Memory B cell (primary cell): ENCODE data around the gene IKBKG.
"Not testable (repeated sequence)": the region's sequence is repeated elsewhere in the genome, so short reads cannot be mapped to it uniquely, and the experiment has no call there.

Experiments used
- ATAC-seq: fragments of 150-1000 bp; cut with Tn5 transposase; 2 replicates; pipeline ENCODE4 v1.10.0; 2021; ENCODE audit warnings: low read depth, mild to moderate bottlenecking, moderate library complexity
- DNase-seq, 2 donors: peaks; one replicate each; pipeline ENCODE4 v3.0.0; 2022; ENCODE audit warnings: low spot score in 2 of 2
- H3K27ac Mint-ChIP-seq: one replicate; pipeline ENCODE4 v1.8.0; 2022; ENCODE audit warnings: mild to moderate bottlenecking, moderate library complexity, mixed read lengths
- H3K27me3 Mint-ChIP-seq: one replicate; pipeline ENCODE4 v1.8.0; 2022; ENCODE audit warnings: mixed read lengths
- H3K36me3 Mint-ChIP-seq: one replicate; pipeline ENCODE4 v1.8.0; 2022; ENCODE audit warnings: mild to moderate bottlenecking, mixed read lengths
- H3K4me1 Mint-ChIP-seq: one replicate; pipeline ENCODE4 v1.8.0; 2022; ENCODE audit warnings: mixed read lengths
- H3K4me3 Mint-ChIP-seq: one replicate; pipeline ENCODE4 v1.8.0; 2022; ENCODE audit warnings: mild to moderate bottlenecking, moderate library complexity, mixed read lengths
- H3K9me3 Mint-ChIP-seq: one replicate; pipeline ENCODE4 v1.8.0; 2022; ENCODE audit warnings: mixed read lengths

IKBKG gene

DNA sequence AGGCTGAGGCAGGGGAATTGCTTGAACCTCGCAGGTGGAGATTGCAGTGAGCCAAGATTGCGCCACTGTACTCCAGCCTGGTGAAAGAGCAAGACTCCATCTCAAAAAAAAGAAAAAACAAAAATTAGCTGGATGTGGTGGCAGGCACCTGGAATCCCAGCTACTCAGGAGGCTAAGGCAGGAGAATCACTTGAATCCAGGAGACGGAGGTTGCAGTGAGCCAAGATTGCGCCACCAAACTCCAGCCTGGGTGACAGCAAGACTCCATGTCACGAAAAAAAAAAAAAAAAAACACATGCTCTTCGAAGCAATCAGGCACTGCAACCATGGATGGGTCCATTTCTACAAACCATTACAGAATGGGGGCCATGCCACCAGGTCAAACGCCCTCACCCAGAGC lies 7.1 kb upstream of the IKBKG start:
- not testable (repeated sequence) for H3K4me1 Mint-ChIP-seq

GRCh38 chrX:154540897-154541535 lies 6.4 kb upstream of the IKBKG start:
- no peak overlapping the region for H3K27ac Mint-ChIP-seq

More for the DNA sequence above, 7.1 kb upstream of the IKBKG start:
- H3K36me3 Mint-ChIP-seq, H3K27me3 Mint-ChIP-seq, H3K9me3 Mint-ChIP-seq, ATAC-seq, H3K4me3 Mint-ChIP-seq, DNase-seq, H3K27ac Mint-ChIP-seq: not testable (repeated sequence)

DNA sequence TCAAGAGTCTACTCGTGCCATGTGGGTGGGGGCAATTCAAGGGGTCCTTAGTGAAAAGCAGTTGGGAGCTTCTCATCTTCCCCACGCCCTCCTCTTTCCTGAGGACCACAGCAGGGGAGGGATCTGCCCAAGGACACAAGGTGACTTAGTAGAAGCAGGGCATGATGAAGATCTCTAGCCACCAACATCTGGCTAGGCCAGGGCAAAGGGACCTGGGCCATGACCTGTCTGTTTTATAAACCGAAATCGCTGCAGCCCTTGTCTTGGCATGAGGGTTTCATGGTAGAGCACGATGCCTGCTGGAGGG lies 5.9 kb upstream of the IKBKG start:
- no peaks in the 10 kb centered on the region for H3K36me3 Mint-ChIP-seq
- H3K4me3 Mint-ChIP-seq, result no peak overlapping the region
- peaks cover 7% of the 10 kb centered on the region for H3K4me1 Mint-ChIP-seq
- no peaks in the 10 kb centered on the region for H3K9me3 Mint-ChIP-seq
- DNase-seq (no peak), ATAC-seq (no peak)
- H3K27ac Mint-ChIP-seq, result no peak overlapping the region
- H3K27me3 Mint-ChIP-seq, result no peaks in the 10 kb centered on the region

More at GRCh38 chrX:154540897-154541535, 6.4 kb upstream of the IKBKG start:
- Mint-ChIP-seq H3K4me1 (peaks cover 7% of the 10 kb centered on the region), H3K27me3 (no peaks in the 10 kb centered on the region), H3K36me3 (no peaks in the 10 kb centered on the region), H3K9me3 (no peaks in the 10 kb centered on the region), H3K4me3 (no peak overlapping the region)
- ATAC-seq (no peak), DNase-seq (no peak)

GRCh38 chrX:154541896-154542722 lies 5.3 kb upstream of the IKBKG start:
- Mint-ChIP-seq H3K4me3 (no peak overlapping the region), H3K27ac (peak overlapping the region; percentile 85), H3K4me1 (peaks cover 7% of the 10 kb centered on the region), H3K36me3 (no peaks in the 10 kb centered on the region), H3K27me3 (no peaks in the 10 kb centered on the region), H3K9me3 (no peaks in the 10 kb centered on the region)
- DNase-seq (no peak), ATAC-seq (no peak)

DNA sequence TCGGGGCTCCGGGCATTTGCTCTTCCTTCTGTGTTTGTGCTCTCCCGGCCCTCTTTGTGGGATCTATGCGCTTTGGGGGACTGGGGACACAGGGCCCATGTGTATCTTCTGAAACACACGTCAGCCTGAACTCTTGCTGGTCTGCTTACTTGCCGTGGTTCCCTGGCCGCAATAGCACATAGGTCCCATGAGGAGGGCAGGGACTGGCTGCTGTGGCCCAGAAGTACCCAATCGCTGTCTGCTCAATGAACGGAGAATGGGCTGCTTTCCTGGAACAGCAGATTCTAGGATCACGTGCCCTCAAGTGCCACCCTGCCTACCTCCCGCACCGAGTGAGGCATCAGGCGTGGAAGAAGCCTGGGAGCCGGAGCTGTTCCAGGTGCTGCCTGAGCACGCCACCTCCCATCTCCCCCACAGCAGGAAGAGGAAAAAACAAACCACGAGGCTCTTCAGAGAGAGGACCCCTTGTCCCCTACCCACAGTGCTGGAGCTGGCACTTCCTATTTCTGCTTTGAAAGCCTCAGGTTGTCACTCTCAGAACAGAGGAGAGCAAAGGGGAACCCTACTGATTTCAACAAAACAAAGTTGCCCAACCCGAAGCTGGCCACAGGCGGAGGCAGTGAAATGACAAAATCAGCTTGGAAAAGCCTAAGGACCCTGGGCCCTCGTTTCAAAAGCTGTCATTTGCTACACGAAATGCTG lies 4.5 kb upstream of the IKBKG start:
- Mint-ChIP-seq H3K4me3 (peak overlapping the region; percentile 66), H3K36me3 (no peaks in the 10 kb centered on the region), H3K9me3 (no peaks in the 10 kb centered on the region), H3K27ac (peak overlapping the region; percentile 85), H3K4me1 (peaks cover 8% of the 10 kb centered on the region), H3K27me3 (no peaks in the 10 kb centered on the region)
- DNase-seq (no peak), ATAC-seq (no peak)

DNA sequence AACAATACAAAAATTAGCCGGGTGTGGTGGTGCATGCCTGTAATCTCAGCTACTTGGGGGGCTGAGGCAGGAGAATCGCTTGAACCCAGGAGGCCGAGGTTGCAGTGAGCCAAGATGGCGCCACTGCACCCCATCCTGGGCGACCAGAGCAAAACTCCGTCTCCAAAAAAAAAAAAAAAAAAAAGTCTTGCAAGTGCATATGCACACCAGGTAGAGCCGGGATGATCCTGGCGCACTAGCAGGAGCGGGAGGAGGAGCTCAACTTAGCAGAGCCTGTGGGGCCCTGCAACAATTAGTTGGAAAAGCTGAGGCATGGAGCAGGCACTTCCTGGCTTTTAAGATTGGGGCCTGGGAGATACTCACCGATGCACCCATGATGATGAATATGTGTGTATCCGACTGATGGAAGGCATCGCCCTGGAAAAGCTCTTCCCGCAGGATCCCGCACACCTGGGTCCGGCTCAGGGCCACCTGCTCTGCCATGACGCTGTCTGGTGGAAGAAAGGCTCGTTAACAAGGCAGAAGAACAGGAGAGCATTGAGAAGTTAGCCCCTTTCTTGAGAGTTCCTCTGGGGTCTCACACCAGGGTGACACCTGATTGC lies 1.6 kb upstream of the IKBKG start:
- H3K27ac Mint-ChIP-seq, result peak overlapping the region; percentile 24
- no peak for ATAC-seq
- no peaks in the 10 kb centered on the region for H3K36me3 Mint-ChIP-seq
- no peaks in the 10 kb centered on the region for H3K27me3 Mint-ChIP-seq
- H3K9me3 Mint-ChIP-seq, result no peaks in the 10 kb centered on the region
- no peak for DNase-seq
- peaks cover 24% of the 10 kb centered on the region for H3K4me1 Mint-ChIP-seq
- peak overlapping the region; percentile 76 for H3K4me3 Mint-ChIP-seq

GRCh38 chrX:154546354-154547244 lies 821 bp upstream of the IKBKG start, which contains the start of gene G6PD:
Gene G6PD (minus strand): TSS chrX:154546846. CDS start chrX:154546155, 691 bp downstream.
- DNase-seq, result no peak
- H3K27ac Mint-ChIP-seq, result peak within 1 kb of the TSS; percentile 96
- H3K4me1 Mint-ChIP-seq, result peaks cover 28% of the 10 kb centered on the region
- H3K27me3 Mint-ChIP-seq, result no peaks in the 10 kb centered on the region
- no peaks in the 10 kb centered on the region for H3K9me3 Mint-ChIP-seq
- H3K36me3 Mint-ChIP-seq, result no peaks in the 10 kb centered on the region
- ATAC-seq, result peak; percentile 56
- H3K4me3 Mint-ChIP-seq, result peak within 1 kb of the TSS; percentile 92

DNA sequence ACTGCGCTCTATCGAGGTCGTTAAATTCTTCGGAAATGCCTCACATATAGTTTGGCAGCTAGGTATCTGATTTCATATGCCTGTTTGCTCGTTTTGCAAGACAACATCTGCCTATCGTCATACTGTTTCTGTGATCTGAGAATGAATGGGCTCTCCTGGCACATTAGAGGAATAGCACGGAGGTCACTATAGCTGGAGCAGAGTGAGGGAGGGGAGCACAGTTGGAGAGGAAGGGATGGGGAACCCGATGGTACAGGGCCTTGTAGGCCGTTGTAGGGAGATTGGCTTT lies 552 bp downstream of the IKBKG start:
- Mint-ChIP-seq H3K36me3 (peaks cover under 1% of the 10 kb centered on the region), H3K27me3 (no peaks in the 10 kb centered on the region), H3K4me3 (peak overlapping the region; percentile 92), H3K4me1 (peaks cover 25% of the 10 kb centered on the region), H3K27ac (peak overlapping the region; percentile 96), H3K9me3 (no peaks in the 10 kb centered on the region)
- DNase-seq, result no peak
- no peak for ATAC-seq

DNA sequence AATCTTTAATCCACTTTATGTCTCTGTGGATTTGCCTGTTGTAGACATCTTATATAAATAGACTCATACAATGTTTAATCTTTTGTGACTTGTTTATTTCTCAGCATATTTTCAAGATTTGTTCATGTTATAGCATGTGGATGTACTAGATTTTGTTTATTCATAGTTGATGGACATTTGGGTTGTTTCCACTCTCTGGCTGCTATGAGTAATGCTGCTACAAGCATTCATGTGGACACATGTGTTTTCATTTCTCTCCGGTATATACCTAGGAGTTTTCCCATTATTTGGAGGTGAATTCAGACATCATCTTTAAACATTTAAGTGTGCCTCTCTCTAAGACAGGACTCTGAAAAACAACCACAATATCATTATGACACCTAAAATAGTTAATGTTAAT lies 2.3 kb downstream of the IKBKG start:
- Mint-ChIP-seq H3K27me3 (no peaks in the 10 kb centered on the region), H3K27ac (peak overlapping the region; percentile 83), H3K4me3 (peak overlapping the region; percentile 46), H3K36me3 (peaks cover 5% of the 10 kb centered on the region), H3K4me1 (peaks cover 26% of the 10 kb centered on the region), H3K9me3 (no peaks in the 10 kb centered on the region)
- ATAC-seq (no peak), DNase-seq (no peak)

GRCh38 chrX:154552112-154552806 lies 4.8 kb downstream of the IKBKG start:
- not testable (repeated sequence) for H3K4me3 Mint-ChIP-seq, H3K9me3 Mint-ChIP-seq, DNase-seq, ATAC-seq, H3K27me3 Mint-ChIP-seq, H3K36me3 Mint-ChIP-seq, H3K27ac Mint-ChIP-seq
- peaks cover 30% of the 10 kb centered on the region for H3K4me1 Mint-ChIP-seq

GRCh38 chrX:154558060-154558690 lies 10.8 kb downstream of the IKBKG start:
- not testable (repeated sequence) for H3K27ac Mint-ChIP-seq, H3K36me3 Mint-ChIP-seq, H3K4me3 Mint-ChIP-seq, H3K4me1 Mint-ChIP-seq, H3K27me3 Mint-ChIP-seq, ATAC-seq, H3K9me3 Mint-ChIP-seq, DNase-seq

- H3K9me3 Mint-ChIP-seq, H3K36me3 Mint-ChIP-seq, H3K4me1 Mint-ChIP-seq, ATAC-seq, H3K4me3 Mint-ChIP-seq, DNase-seq, H3K27me3 Mint-ChIP-seq, H3K27ac Mint-ChIP-seq: not testable (repeated sequence)
Measured at GRCh38 chrX:154558896-154559295, 11.5 kb downstream of the IKBKG start.

DNA sequence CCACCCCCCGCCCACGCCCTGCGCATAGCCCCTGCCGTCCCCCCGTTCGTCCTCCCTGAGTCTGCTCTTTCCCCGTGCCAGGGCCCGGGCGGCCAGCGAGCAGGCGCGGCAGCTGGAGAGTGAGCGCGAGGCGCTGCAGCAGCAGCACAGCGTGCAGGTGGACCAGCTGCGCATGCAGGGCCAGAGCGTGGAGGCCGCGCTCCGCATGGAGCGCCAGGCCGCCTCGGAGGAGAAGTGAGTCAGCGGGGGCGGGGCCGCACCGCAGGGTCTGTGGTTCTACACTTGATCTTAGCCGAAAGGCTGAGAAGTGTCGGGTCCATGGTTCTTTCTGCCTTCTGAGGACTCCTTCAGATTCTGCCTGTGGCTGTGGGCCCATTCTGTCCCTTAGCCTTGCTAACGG lies 12.9 kb downstream of the IKBKG start:
- H3K36me3 Mint-ChIP-seq, H3K4me1 Mint-ChIP-seq, ATAC-seq, H3K27ac Mint-ChIP-seq, H3K4me3 Mint-ChIP-seq, H3K27me3 Mint-ChIP-seq, DNase-seq, H3K9me3 Mint-ChIP-seq: not testable (repeated sequence)
